ENCODE data around the gene RAC3. TPM values are rescaled to one million over a fixed set of nuclear protein-coding genes. Genes with fewer than 3 reads are reported as not detected.

RAC3 gene
- total and polyA plus RNA-seq, 9 of the 15 experiments (the other 6 are each of a cell fraction or from before 2014, with no cell fraction given): 0.23 to 292 (median 118) TPM

GRCh38 chr17:82019690-82020571 is 11.5 kb upstream of the RAC3 start (continued):
- TF ChIP-seq XRCC5 (IDR thresholded peaks at IDR 0.05; ENCODE audit: low read depth, low read length): peak; percentile 73; the same call in 1 of the 2 replicates
- peak; percentile 34; the same call in 1 of the 2 replicates for TF ChIP-seq ARID4B (CRISPR knock-in tag; IDR thresholded peaks at IDR 0.05)
- peak; percentile 71 for TF ChIP-seq CREM (IDR thresholded peaks at IDR 0.05; ENCODE audit: low read depth)
- TF ChIP-seq RBM22 (IDR thresholded peaks at IDR 0.05; ENCODE audit: low read depth, low read length, poor library complexity, severe bottlenecking): peak; percentile 33
- TF ChIP-seq FIP1L1 (IDR thresholded peaks at IDR 0.05; ENCODE audit: low read depth, low read length, poor library complexity, severe bottlenecking): peak; percentile 62
- TF ChIP-seq WHSC1 (IDR thresholded peaks at IDR 0.05; ENCODE audit: low read length): no peak
- TF ChIP-seq YY1 (IDR thresholded peaks at IDR 0.05; ENCODE audit: borderline replicate concordance in 1 of 3, control insufficient read depth in 1 of 3, extremely low read depth in 1 of 3, insufficient read depth in 3 of 3, insufficient read length in 1 of 3, insufficient replicate concordance in 2 of 3, low read depth in 1 of 3, low read length in 2 of 3): peak in 1 of 3 experiments; percentile 30
- peak; percentile 2; the same call in 1 of the 2 replicates for TF ChIP-seq ZNF740 (CRISPR knock-in tag; IDR thresholded peaks at IDR 0.05)
- TF ChIP-seq ZNF740 (tag; IDR thresholded peaks at IDR 0.05): 0 out of 4 replicates have a peak, but pooled peaks of 1 of the 2 experiments have one; percentile 45
- TF ChIP-seq CTCF (IDR thresholded peaks at IDR 0.05 in 2 of 3, conservative IDR thresholded peaks at IDR 0.05 in 1 of 3; ENCODE audit: insufficient read depth in 2 of 3, low read depth in 1 of 3, low read length in 3 of 3): peak; percentile 77 to 85 (median 84)
- peak; percentile 84 for TF ChIP-seq ZBTB33 (CRISPR knock-in tag; IDR thresholded peaks at IDR 0.05)
- no peak for TF ChIP-seq ZNF696 (CRISPR knock-in tag; conservative IDR thresholded peaks at IDR 0.05)
- TF ChIP-seq GATAD2B (IDR thresholded peaks at IDR 0.05; ENCODE audit: borderline replicate concordance): no peak
- peak in 1 of 2 experiments; percentile 40; a peak in 2 of 4 replicates for TF ChIP-seq HDAC1 (IDR thresholded peaks at IDR 0.05)
- 0 out of 2 replicates have a peak, but pooled peaks have one; percentile 19 for TF ChIP-seq ERF (CRISPR knock-in tag; IDR thresholded peaks at IDR 0.05)

Measured in K562 (cell line).